Upper lobe of left lung (tissue), 6 donors: Measurements from ENCODE around the gene HTR2B. TPM values are rescaled to one million over a fixed set of nuclear protein-coding genes. Genes with fewer than 3 reads are reported as not detected.

Experiments used
- ATAC-seq, 2 donors: fragments of 200-7000 bp; cut with Tn5 transposase; one replicate each; pipeline ENCODE4 v1.9.1; 2022; ENCODE audit warnings: mild to moderate bottlenecking in 2 of 2, moderate library complexity in 2 of 2; ENCODE audit not compliant: low FRiP score in 2 of 2
- DNase-seq, 2 donors: peaks; one replicate each; pipeline ENCODE4 v3.0.0-alpha.2; 2019 to 2020
- H3K27ac ChIP-seq, 4 donors: fragments of 200-600 bp; sonication (generic); one replicate each; pipeline ENCODE4 v1.5.1; 2016 to 2019
- H3K27me3 ChIP-seq, 4 donors: fragments of 200-600 bp; sonication (generic); one replicate each; pipeline ENCODE4 v1.5.1; 2017 to 2019
- H3K36me3 ChIP-seq, 4 donors: fragments of 200-600 bp; sonication (generic); one replicate each; pipeline ENCODE4 v1.5.1; 2016 to 2019
- H3K4me1 ChIP-seq, 4 donors: fragments of 200-600 bp; sonication (generic); one replicate each; pipeline ENCODE4 v1.5.1; 2018 to 2019
- H3K4me3 ChIP-seq, 4 donors: fragments of 200-600 bp; sonication (generic); one replicate each; pipeline ENCODE4 v1.5.1; 2017 to 2019; ENCODE audit warnings: mild to moderate bottlenecking in 2 of 4, moderate library complexity in 1 of 4
- H3K9me3 ChIP-seq, 4 donors: fragments of 200-600 bp; sonication (generic); one replicate each; pipeline ENCODE4 v1.5.1; 2018 to 2019
- EP300 ChIP-seq, 4 donors: sonication (generic); formaldehyde crosslinking; IDR thresholded peaks; one replicate each; pipeline ENCODE4 v1.5.1; 2017; ENCODE audit warnings: antibody characterized with exemption in 4 of 4, control low read depth in 2 of 4
- POLR2A ChIP-seq, 4 donors: fragments of 450-650 bp; IDR thresholded peaks; one replicate each; pipeline ENCODE4 v1.5.1; 2016 to 2017; ENCODE audit warnings: antibody characterized with exemption in 4 of 4, mild to moderate bottlenecking in 2 of 4
- POLR2AphosphoS5 ChIP-seq, 2 donors: sonication (generic); formaldehyde crosslinking; IDR thresholded peaks; one replicate each; pipeline ENCODE4 v1.5.1; 2017; ENCODE audit warnings: antibody characterized with exemption in 2 of 2
- WGBS, 2 donors: methylation state at CpG; one replicate each; pipeline ENCODE4 v1.1.5; 2017 to 2018; 5-methylcytosine and 5-hydroxymethylcytosine counted together
- total RNA-seq, 6 donors: library from RNA; depleted of rRNA in 4 of 6; stranded (reverse); fragments of >200 nt in 4 of 6; gene quantifications; one replicate each; pipeline versions ENCODE4 v1.1.0 to v1.2.1, GENCODE V29; 2016 to 2021
- TF ChIP-seq, protein P1 (sequence below), 6 experiments: fragments of 450-650 bp in 4 of 6; fragments of 200-600 bp in 2 of 6; sonication (generic) in 2 of 6; IDR thresholded peaks; one replicate each; pipeline ENCODE4 v1.5.1; 2016 to 2019; ENCODE audit warnings: antibody characterized with exemption in 6 of 6
- donor health status: DM: no; HTN: no; CAD: no; lungs with moderate emphysema.
- donor health status: DM: no; HTN: yes; CAD: no; lungs with severe emphysema.

The HTR2B gene
- total RNA-seq, 6 donors from 2014 or later = 0.15 to 1.0 (median 0.37) TPM; not detected in 1

DNA sequence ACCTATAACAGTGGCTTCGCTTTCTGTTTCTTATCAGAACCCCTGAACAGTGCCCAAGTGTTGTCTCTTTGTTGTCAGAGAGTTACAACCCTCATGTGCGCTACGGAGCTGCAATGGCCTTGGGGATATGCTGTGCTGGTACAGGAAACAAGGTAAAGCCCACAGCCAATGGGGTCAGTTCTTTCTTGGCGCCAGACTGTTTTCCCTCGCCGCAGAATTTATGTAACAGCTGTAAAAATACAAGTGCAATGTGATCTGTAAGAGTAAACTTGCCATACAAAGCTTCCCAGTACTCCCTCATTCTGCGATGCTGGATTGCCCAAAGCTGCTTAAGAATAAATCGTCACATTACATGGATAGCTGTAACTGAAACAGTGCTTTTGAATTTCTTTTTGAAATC lies 13.9 kb upstream of the HTR2B start:
- Histone ChIP-seq H3K27me3 (no peaks in the 10 kb centered on the region), H3K4me1 (peaks cover 0 to 3% (median 1%) of the 10 kb centered on the region in 4 donors), H3K27ac (no peak overlapping the region), H3K4me3 (no peak overlapping the region), H3K9me3 (no peaks in the 10 kb centered on the region), H3K36me3 (peaks cover 0 to 10% (median 7%) of the 10 kb centered on the region in 4 donors)
- DNase-seq (no peak), ATAC-seq (no peak)
- TF ChIP-seq POLR2AphosphoS5 (IDR thresholded peaks at IDR 0.05) (no peak), POLR2A (IDR thresholded peaks at IDR 0.05) (no peak), EP300 (IDR thresholded peaks at IDR 0.05) (no peak)
- TF ChIP-seq, protein P1, sequence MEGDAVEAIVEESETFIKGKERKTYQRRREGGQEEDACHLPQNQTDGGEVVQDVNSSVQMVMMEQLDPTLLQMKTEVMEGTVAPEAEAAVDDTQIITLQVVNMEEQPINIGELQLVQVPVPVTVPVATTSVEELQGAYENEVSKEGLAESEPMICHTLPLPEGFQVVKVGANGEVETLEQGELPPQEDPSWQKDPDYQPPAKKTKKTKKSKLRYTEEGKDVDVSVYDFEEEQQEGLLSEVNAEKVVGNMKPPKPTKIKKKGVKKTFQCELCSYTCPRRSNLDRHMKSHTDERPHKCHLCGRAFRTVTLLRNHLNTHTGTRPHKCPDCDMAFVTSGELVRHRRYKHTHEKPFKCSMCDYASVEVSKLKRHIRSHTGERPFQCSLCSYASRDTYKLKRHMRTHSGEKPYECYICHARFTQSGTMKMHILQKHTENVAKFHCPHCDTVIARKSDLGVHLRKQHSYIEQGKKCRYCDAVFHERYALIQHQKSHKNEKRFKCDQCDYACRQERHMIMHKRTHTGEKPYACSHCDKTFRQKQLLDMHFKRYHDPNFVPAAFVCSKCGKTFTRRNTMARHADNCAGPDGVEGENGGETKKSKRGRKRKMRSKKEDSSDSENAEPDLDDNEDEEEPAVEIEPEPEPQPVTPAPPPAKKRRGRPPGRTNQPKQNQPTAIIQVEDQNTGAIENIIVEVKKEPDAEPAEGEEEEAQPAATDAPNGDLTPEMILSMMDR (IDR thresholded peaks at IDR 0.05) = no peak
- 85 to 88% methylated on average over 8 of the region's 8 CpGs for WGBS, 2 donors

DNA sequence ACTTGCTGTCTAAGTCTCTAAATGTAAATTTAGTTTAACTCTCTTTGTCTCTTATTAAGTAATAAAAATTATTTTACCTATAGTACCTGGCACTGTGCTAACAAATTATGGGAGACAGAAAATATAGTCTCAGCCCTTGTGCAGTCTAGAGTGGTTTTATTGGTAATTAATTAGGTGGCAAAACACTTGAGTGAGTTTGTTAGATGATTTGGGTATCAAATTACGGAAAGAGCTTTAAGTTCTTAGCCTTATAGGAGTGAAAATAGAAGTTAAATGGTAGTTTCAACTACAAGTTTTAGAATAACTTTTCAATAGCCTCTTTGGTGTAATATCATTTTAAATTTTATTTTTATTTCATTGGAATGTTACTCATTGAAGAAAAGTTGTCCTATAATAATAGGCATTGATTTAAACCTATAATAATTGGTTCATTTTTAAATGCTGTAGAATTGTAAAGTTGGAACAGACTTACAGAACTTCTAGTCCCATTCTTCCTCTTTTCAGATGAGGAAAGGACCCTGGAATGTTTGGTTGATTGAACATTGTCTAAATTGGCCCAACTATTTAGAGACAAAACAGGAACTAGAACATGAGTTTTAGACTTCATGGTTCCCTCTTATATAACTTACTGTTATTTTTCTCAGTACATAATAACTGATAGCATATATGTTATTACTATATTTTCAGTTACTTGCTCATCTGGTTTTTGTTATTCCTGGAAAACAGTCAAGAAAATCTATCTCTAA lies 10.2 kb upstream of the HTR2B start:
- no peaks in the 10 kb centered on the region for H3K27me3 ChIP-seq
- peaks cover 0 to 7% (median 1%) of the 10 kb centered on the region in 4 donors for H3K4me1 ChIP-seq
- DNase-seq (no peak), ATAC-seq (peak in 1 of 2 donors; percentile 28)
- TF ChIP-seq EP300 (IDR thresholded peaks at IDR 0.05) = no peak
- no peak for TF ChIP-seq POLR2A (IDR thresholded peaks at IDR 0.05)
- TF ChIP-seq, protein P1 (IDR thresholded peaks at IDR 0.05) = no peak
- no peak for TF ChIP-seq POLR2AphosphoS5 (IDR thresholded peaks at IDR 0.05)
- H3K4me3 ChIP-seq = no peak overlapping the region
- H3K27ac ChIP-seq = no peak overlapping the region
- 98% methylated on average over 1 of the region's 1 CpG for WGBS, 2 donors
- H3K36me3 ChIP-seq = peaks cover 0 to 7% (median 4%) of the 10 kb centered on the region in 4 donors
- H3K9me3 ChIP-seq = no peaks in the 10 kb centered on the region

DNA sequence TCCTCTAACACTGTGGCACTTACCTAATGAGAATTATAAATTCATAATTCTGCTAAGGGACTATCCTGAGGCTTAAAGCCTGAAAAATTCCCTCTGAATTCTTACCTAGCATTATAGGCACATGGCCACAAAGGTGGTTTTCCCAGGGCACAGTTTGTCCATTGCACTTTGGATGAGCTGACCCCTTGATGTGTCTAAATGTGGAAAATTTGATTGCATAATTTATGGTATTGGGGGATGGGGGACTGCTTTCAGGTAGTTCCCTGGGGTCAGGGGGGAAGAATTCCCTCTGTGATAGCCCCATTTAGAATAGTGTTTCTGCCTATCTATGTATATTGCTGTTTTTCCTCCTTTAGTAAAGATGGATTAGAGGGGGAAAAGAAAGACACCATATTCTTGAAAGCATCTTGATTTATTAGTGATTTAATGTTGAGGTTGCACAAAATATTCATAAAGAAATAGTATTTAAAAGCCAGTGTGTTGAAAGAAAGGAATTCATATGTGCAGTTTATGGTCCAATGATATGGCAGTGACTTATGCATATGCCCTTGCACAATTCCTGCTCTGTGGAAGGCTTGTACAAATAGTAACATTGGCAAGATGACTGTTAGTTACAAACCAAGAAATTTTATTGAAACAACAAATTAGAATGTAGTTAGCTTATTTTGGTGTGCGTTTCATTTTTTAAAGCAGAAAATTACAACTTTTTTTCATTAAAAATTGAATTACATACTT lies 8.7 kb upstream of the HTR2B start:
- ATAC-seq (no peak), DNase-seq (no peak)
- no peak overlapping the region for H3K27ac ChIP-seq
- no peaks in the 10 kb centered on the region for H3K27me3 ChIP-seq
- H3K4me1 ChIP-seq = peaks cover 0 to 7% (median 1%) of the 10 kb centered on the region in 4 donors
- no peak overlapping the region for H3K4me3 ChIP-seq
- TF ChIP-seq, protein P1 (IDR thresholded peaks at IDR 0.05) = no peak
- TF ChIP-seq POLR2AphosphoS5 (IDR thresholded peaks at IDR 0.05) (no peak), EP300 (IDR thresholded peaks at IDR 0.05) (no peak), POLR2A (IDR thresholded peaks at IDR 0.05) (no peak)
- WGBS, 2 donors = 89 to 100% methylated on average over 1 of the region's 1 CpG
- H3K36me3 ChIP-seq = peaks cover 0 to 3% (median 1%) of the 10 kb centered on the region in 4 donors
- H3K9me3 ChIP-seq = no peaks in the 10 kb centered on the region

DNA sequence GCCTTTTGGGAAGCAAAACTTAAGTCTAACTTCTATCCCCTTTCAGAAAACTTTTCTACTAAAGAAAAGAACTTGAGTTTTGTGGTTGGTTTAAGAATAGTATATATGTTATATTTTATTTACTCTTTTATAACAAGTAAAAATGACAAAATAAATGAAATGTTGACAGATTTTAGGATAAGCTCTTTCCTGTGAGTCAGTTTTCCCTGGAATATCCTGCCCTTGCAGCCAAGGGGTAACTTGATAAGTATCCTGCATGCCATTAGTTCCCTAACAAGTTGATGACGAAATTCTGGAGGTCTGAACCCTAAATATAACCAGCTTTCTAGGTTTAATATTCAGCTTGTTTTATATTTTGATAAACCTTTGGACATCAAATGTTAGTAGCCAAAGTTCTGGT lies 7.3 kb upstream of the HTR2B start:
- TF ChIP-seq POLR2AphosphoS5 (IDR thresholded peaks at IDR 0.05) (no peak), POLR2A (IDR thresholded peaks at IDR 0.05) (no peak), EP300 (IDR thresholded peaks at IDR 0.05) (no peak)
- TF ChIP-seq, protein P1 (IDR thresholded peaks at IDR 0.05) = no peak
- Histone ChIP-seq H3K27ac (no peak overlapping the region), H3K36me3 (no peaks in the 10 kb centered on the region), H3K4me1 (peaks cover 0 to 7% (median 1%) of the 10 kb centered on the region in 4 donors), H3K27me3 (no peaks in the 10 kb centered on the region), H3K9me3 (no peaks in the 10 kb centered on the region), H3K4me3 (no peak overlapping the region)
- DNase-seq = no peak
- 64 to 75% methylated on average over 1 of the region's 1 CpG for WGBS, 2 donors
- no peak for ATAC-seq
